AG10803 (cell line): ENCODE measurements around the gene DHRSX.

Experiments
- DNase-seq: peaks from one replicate; pipeline ENCODE4 v3.0.0; 2010; ENCODE audit warnings: low read depth
- H3K4me3 ChIP-seq: 2 replicates; pipeline ENCODE4 v1.5.1; 2011; ENCODE audit warnings: mild to moderate bottlenecking, low read length, control low read depth
- TF ChIP-seq, protein P1 (sequence below): conservative IDR thresholded peaks from 2 replicates; pipeline ENCODE4 v1.5.1; 2011; ENCODE audit warnings: mild to moderate bottlenecking, low read length, control low read depth, inconsistent platforms

DHRSX gene

DNA sequence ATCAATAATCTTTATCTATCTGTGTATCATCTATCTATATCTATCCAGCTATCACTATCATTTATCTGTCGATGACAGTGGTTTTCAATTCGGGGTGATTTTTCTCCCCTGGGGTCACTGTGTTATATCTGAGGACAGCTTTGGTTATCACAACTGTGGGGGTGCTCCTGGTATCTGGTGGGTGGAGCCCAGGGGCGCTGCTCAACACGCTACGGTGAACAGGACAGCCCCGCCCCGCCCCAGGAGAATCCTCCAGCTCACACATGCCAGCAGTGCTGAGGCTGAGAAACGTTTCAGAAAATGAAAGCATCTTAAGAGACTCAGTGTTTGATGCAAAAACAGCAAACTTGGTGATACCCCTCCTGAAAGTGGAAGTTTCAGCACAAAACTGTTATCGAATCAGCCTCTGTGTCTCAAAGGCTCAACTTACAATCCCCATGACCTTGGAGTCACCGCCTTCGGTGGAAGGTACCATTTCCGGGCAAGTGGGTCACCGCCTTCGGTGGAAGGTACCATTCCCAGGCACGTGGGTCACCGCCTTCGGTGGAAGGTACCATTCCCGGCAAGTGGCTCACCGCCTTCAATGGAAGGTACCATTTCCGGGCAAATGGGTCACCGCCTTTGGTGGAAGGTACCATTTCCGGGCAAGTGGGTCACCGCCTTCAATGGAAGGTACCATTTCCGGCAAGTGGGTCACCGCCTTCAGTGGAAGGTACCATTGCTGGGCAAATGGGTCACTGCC is 315.3 kb downstream of the DHRSX start:
- TF ChIP-seq, protein P1, sequence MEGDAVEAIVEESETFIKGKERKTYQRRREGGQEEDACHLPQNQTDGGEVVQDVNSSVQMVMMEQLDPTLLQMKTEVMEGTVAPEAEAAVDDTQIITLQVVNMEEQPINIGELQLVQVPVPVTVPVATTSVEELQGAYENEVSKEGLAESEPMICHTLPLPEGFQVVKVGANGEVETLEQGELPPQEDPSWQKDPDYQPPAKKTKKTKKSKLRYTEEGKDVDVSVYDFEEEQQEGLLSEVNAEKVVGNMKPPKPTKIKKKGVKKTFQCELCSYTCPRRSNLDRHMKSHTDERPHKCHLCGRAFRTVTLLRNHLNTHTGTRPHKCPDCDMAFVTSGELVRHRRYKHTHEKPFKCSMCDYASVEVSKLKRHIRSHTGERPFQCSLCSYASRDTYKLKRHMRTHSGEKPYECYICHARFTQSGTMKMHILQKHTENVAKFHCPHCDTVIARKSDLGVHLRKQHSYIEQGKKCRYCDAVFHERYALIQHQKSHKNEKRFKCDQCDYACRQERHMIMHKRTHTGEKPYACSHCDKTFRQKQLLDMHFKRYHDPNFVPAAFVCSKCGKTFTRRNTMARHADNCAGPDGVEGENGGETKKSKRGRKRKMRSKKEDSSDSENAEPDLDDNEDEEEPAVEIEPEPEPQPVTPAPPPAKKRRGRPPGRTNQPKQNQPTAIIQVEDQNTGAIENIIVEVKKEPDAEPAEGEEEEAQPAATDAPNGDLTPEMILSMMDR = no peak
- H3K4me3 ChIP-seq = no peak overlapping the region
- no peak for DNase-seq

DNA sequence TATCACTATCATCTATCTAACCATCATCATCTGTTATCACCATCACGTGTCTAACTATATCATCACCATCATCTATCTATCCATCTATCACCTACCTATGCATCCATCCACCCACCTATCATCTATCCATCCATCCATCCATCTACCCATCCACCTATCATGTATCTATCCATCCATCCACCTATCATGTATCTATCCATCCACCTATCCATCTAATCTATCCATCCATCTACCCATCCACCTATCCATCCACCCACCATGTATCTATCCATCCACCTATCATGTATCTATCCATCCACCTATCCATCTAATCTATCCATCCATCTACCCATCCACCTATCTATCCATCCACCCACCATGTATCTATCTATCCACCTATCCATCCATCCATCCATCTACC is 316.7 kb downstream of the DHRSX start:
- TF ChIP-seq, protein P1 = no peak
- DNase-seq = no peak
- no peak overlapping the region for H3K4me3 ChIP-seq

DNA sequence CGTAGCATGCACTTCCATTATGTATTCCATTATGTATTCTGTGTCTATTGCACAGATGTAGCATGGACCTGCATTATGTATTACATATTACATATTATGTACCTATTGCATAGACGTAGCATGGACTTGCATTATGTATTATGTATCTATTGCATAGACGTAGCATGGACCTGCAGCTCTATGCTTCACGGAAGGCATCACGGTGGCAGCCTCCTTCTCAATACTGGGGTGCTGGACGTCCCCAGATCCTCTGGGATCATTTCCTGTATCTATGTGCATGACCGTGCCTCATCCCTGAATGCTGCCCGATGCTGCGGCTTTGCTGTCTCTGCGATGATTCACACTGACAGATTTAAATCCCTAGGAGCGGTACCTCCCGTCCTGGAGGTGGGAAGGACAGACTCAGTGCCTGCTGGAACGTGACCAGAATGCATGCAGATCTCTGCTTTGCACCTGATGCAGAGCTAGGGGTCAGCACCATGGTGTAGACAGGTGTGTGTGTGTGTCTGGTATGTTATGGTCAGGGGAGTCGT is 317.5 kb downstream of the DHRSX start:
- H3K4me3 ChIP-seq = no peak overlapping the region
- TF ChIP-seq, protein P1 = no peak
- DNase-seq = no peak

DNA sequence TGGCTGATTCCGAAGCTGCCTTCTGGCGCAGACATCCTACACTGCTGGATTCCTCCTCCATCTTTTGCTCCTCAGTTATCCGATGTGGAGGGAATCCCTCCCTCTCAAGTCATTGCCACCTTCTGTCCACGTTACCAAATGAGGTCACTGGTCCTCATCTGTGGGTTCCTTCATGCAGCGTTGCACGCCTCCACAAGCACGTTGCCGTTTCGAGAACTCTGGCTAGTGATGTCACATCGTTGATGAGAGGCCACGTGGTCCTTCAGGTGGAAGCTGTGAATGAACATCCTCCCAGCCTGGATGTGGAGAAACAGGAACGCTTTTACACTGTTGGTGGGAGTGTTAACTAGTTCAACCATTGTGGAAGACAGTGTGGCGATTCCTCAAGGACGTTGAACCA is 323.2 kb downstream of the DHRSX start:
- no peak overlapping the region for H3K4me3 ChIP-seq
- no peak for DNase-seq
- TF ChIP-seq, protein P1 = no peak

DNA sequence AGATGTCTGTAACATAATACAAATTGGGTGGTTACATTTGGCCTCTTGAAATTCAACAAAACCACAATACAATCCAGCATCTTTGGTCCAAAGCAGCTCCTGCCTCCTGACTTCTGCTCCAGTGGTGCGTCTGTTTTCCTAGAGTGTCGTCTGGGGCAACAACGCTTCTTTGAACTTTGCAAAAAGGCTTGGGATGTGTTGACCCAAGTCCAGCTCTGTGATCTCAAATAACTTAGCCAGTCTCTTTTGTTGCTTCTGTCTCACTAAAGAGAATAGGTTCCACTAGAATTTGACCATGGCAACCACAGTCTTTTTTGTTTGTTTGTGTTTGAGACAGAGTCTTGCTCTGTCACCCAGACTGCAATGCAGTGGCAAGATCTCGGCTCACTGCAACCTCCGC is 324.0 kb downstream of the DHRSX start:
- TF ChIP-seq, protein P1 = no peak
- no peak for DNase-seq
- H3K4me3 ChIP-seq = no peak overlapping the region

DNA sequence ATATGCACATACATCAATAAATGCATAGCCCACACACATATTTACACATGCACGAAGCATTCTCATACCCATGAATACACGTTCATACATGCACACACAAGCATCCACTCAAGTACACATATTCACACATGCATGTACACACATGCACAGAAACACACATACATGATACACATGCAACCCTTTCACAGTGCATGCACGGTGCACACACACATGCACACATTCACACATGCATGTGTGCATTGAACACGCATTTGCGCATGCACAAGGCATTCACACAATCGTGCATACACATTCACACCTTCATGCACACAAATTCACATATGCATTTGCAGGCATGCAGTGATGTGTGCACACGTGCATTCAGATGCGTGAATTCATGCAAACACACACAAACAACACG is 324.5 kb downstream of the DHRSX start:
- H3K4me3 ChIP-seq = no peak overlapping the region
- DNase-seq = no peak
- TF ChIP-seq, protein P1 = no peak

DNA sequence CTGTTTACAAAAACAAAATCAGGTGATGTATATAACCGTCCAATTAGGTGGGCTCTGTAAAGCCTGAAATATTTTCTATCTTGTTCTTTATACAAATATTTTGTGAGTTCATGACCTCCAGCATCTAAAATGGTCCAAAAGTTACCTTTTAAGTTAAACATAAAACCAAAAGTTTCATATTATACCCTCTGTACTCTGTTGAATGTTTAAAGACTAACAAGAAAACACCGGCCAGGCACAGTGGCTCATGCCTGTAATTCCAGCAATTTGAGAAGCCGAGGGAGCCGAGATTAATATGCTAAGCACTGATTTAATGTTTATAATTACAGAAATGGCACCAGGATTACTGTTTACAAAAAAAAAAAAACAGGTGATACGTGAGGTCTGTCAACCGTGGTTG is 328.4 kb downstream of the DHRSX start:
- H3K4me3 ChIP-seq = no peak overlapping the region
- no peak for DNase-seq
- TF ChIP-seq, protein P1 = no peak
